GM23338 (cell line): ENCODE measurements around the gene FOXF1. TPM values are rescaled to one million over a fixed set of nuclear protein-coding genes. Genes with fewer than 3 reads are reported as not detected.

Experiments
- ATAC-seq: fragments of 200-7000 bp; cut with Tn5 transposase; 3 replicates; pipeline ENCODE4 v1.9.1; 2020
- DNase-seq: peaks from one replicate; pipeline ENCODE4 v3.0.0-alpha.2; 2015; ENCODE audit warnings: low spot score
- H2AFZ ChIP-seq: fragments of 200-600 bp; sonication (generic); 2 replicates; pipeline ENCODE4 v1.8.0; 2016; ENCODE audit warnings: antibody characterized with exemption, mild to moderate bottlenecking, moderate library complexity
- H3F3A ChIP-seq: fragments of 200-600 bp; sonication (generic); replicated peaks from 2 replicates; pipeline ENCODE4 v1.8.0; 2017; ENCODE audit warnings: antibody characterized with exemption, mixed run types, low read depth
- H3K27ac ChIP-seq: fragments of 200-600 bp; sonication (generic); 2 replicates; pipeline ENCODE4 v1.6.1; 2016; ENCODE audit warnings: low read depth
- H3K27me3 ChIP-seq: fragments of 200-600 bp; sonication (generic); 2 replicates; pipeline ENCODE4 v1.8.0; 2016; ENCODE audit warnings: mild to moderate bottlenecking, mixed run types, moderate library complexity; ENCODE audit not compliant: insufficient read depth
- H3K36me3 ChIP-seq: fragments of 200-600 bp; sonication (generic); 2 replicates; pipeline ENCODE4 v1.8.0; 2016; ENCODE audit warnings: mild to moderate bottlenecking; ENCODE audit not compliant: insufficient read depth
- H3K4me1 ChIP-seq: fragments of 200-600 bp; sonication (generic); 2 replicates; pipeline ENCODE4 v1.8.0; 2016; ENCODE audit warnings: mild to moderate bottlenecking, moderate library complexity; ENCODE audit not compliant: insufficient read depth
- H3K4me2 ChIP-seq: fragments of 200-600 bp; sonication (generic); 2 replicates; pipeline ENCODE4 v1.7.1; 2017; ENCODE audit warnings: mixed run types
- H3K4me3 ChIP-seq: fragments of 200-600 bp; sonication (generic); 2 replicates; pipeline ENCODE4 v1.6.1; 2016; ENCODE audit warnings: mixed run types
- H3K79me2 ChIP-seq: fragments of 200-600 bp; sonication (generic); replicated peaks from 2 replicates; pipeline ENCODE4 v1.8.0; 2017; ENCODE audit warnings: mild to moderate bottlenecking; ENCODE audit not compliant: insufficient read depth
- H3K9me2 ChIP-seq: fragments of 200-600 bp; sonication (generic); 2 replicates; pipeline ENCODE4 v1.8.0; 2017; ENCODE audit not compliant: insufficient read depth
- H4K20me1 ChIP-seq: fragments of 200-600 bp; sonication (generic); replicated peaks from 2 replicates; pipeline ENCODE4 v1.8.0; 2017; ENCODE audit warnings: mild to moderate bottlenecking; ENCODE audit not compliant: insufficient read depth
- H3K27ac Mint-ChIP-seq: 2 replicates; pipeline ENCODE4 v1.8.0; 2020; ENCODE audit warnings: inconsistent platforms, mild to moderate bottlenecking, moderate library complexity, mixed read lengths
- H3K27me3 Mint-ChIP-seq: 3 replicates; pipeline ENCODE4 v1.8.0; 2022; ENCODE audit warnings: low read depth, mild to moderate bottlenecking, moderate library complexity, mixed read lengths, inconsistent platforms; ENCODE audit not compliant: insufficient read depth, poor library complexity
- H3K36me3 Mint-ChIP-seq: 3 replicates; pipeline ENCODE4 v1.8.0; 2021; ENCODE audit warnings: low read depth, mild to moderate bottlenecking, inconsistent platforms, moderate library complexity, mixed read lengths
- H3K4me1 Mint-ChIP-seq: 3 replicates; pipeline ENCODE4 v1.8.0; 2020; ENCODE audit warnings: mild to moderate bottlenecking, inconsistent platforms, mixed read lengths
- H3K4me3 Mint-ChIP-seq: 3 replicates; pipeline ENCODE4 v1.8.0; 2021; ENCODE audit warnings: moderate library complexity, mild to moderate bottlenecking, inconsistent platforms, mixed read lengths
- H3K9me3 Mint-ChIP-seq: 3 replicates; pipeline ENCODE4 v1.8.0; 2020; ENCODE audit warnings: moderate library complexity, mild to moderate bottlenecking, inconsistent platforms, mixed read lengths
- CREB1 ChIP-seq: fragments of 250-450 bp; sonication (Bioruptor Pico); IDR thresholded peaks from 2 replicates; pipeline ENCODE4 v1.5.0; 2020; ENCODE audit warnings: low read depth, mild to moderate bottlenecking, moderate library complexity
- EZH2 ChIP-seq: fragments of 200-600 bp; sonication (generic); IDR thresholded peaks from one replicate; pipeline ENCODE4 v1.8.0; 2017; ENCODE audit warnings: antibody characterized with exemption, mild to moderate bottlenecking, low read depth; ENCODE audit not compliant: unreplicated experiment
- EZH2phosphoT487 ChIP-seq: fragments of 200-600 bp; sonication (generic); IDR thresholded peaks from one replicate; pipeline ENCODE4 v1.8.1; 2018; ENCODE audit warnings: antibody characterized with exemption; ENCODE audit not compliant: unreplicated experiment
- JUNB ChIP-seq: IDR thresholded peaks from one replicate; pipeline ENCODE4 v1.6.1; 2016; ENCODE audit warnings: antibody characterized with exemption; ENCODE audit not compliant: unreplicated experiment
- NANOG ChIP-seq: IDR thresholded peaks from 2 replicates; pipeline ENCODE4 v1.6.1; 2016; ENCODE audit warnings: antibody characterized with exemption, borderline replicate concordance
- POLR2AphosphoS5 ChIP-seq: IDR thresholded peaks from 2 replicates; pipeline ENCODE4 v1.6.1; 2016; ENCODE audit warnings: antibody characterized with exemption, low read depth
- STAT1 ChIP-seq: IDR thresholded peaks from one replicate; pipeline ENCODE4 v1.6.1; 2016; ENCODE audit warnings: antibody characterized with exemption; ENCODE audit not compliant: unreplicated experiment
- ZNF114 ChIP-seq: fragments of 250-450 bp; sonication (Bioruptor Pico); IDR thresholded peaks from 2 replicates; pipeline ENCODE4 v1.5.0; 2020; ENCODE audit warnings: mild to moderate bottlenecking, moderate library complexity
- ZNF331 ChIP-seq: fragments of 250-450 bp; sonication (Bioruptor Pico); IDR thresholded peaks from 2 replicates; pipeline ENCODE4 v1.5.0; 2020; ENCODE audit warnings: low read depth, mild to moderate bottlenecking, moderate library complexity
- polyA plus RNA-seq: library from polyadenylated mRNA; unstranded; fragments of >200 nt; fragmentation: Nextera tagmentation; extraction: Ambion mirVana; gene quantifications from 2 replicates; pipeline ENCODE4 v1.2.1, GENCODE V29; 2016
- total RNA-seq: library from RNA; depleted of rRNA; stranded (reverse); fragments of >200 nt; shearing (Covaris generic); gene quantifications from 2 replicates; pipeline ENCODE4 v1.2.3, GENCODE V29; 2014
- TF ChIP-seq, protein P1 (sequence below): fragments of 250-450 bp; sonication (Bioruptor Pico); IDR thresholded peaks from 2 replicates; pipeline ENCODE4 v1.5.0; 2020; ENCODE audit warnings: mild to moderate bottlenecking, moderate library complexity
- TF ChIP-seq, protein P2 (sequence below), 2 experiments: fragments of 200-600 bp in 1 of 2; sonication (generic) in 1 of 2; conservative IDR thresholded peaks; 2 replicates each; pipeline versions ENCODE4 v1.5.1 to v1.6.1; 2016 to 2017; ENCODE audit warnings: antibody characterized with exemption in 2 of 2, low read depth in 2 of 2, mild to moderate bottlenecking in 2 of 2, moderate library complexity in 1 of 2
- TF ChIP-seq, protein P3 (sequence below): IDR thresholded peaks from 2 replicates; pipeline ENCODE4 v1.6.1; 2016; ENCODE audit warnings: antibody characterized with exemption
- TF ChIP-seq, protein P4 (sequence below): IDR thresholded peaks from one replicate; pipeline ENCODE4 v1.6.1; 2018; ENCODE audit warnings: antibody characterized with exemption; ENCODE audit not compliant: unreplicated experiment

Gene FOXF1
- total and polyA plus RNA-seq, 2 experiments from 2014 or later, result 0.10 to 0.15 TPM

DNA sequence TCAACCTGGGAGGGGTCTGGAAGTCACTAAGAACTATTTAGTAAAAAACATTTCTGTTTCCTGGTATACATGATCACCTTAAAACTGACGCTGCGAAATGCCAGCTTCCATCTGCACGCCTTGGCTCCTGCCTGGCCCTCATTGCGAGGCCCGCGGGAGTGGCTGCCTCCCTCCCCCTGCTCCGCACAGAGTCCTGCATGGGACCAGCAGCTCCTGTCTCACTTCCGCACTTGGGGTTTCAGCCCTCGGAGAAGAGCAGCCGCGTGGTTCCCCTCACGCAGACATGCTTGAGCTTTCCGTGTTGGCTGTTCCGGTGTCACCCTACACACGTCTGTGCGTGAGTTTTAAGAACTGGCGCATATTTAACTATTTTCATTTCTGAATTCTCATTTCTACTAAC, 26.3 kb downstream of the FOXF1 start:
- DNase-seq (no peak), ATAC-seq (no peak)
- Histone ChIP-seq H3F3A (no peaks in the 10 kb centered on the region), H3K4me3 (no peak overlapping the region), H3K9me2 (no peaks in the 10 kb centered on the region), H3K4me1 (no peaks in the 10 kb centered on the region), H3K79me2 (no peaks in the 10 kb centered on the region), H3K27me3 (no peaks in the 10 kb centered on the region), H4K20me1 (no peaks in the 10 kb centered on the region), H3K27ac (no peak overlapping the region), H2AFZ (no peak overlapping the region), H3K4me2 (no peak overlapping the region), H3K36me3 (no peaks in the 10 kb centered on the region; the same call in 1 of the 2 replicates)
- no peaks in the 10 kb centered on the region for H3K9me3 Mint-ChIP-seq
- no peak for TF ChIP-seq EZH2
- TF ChIP-seq, protein P1, sequence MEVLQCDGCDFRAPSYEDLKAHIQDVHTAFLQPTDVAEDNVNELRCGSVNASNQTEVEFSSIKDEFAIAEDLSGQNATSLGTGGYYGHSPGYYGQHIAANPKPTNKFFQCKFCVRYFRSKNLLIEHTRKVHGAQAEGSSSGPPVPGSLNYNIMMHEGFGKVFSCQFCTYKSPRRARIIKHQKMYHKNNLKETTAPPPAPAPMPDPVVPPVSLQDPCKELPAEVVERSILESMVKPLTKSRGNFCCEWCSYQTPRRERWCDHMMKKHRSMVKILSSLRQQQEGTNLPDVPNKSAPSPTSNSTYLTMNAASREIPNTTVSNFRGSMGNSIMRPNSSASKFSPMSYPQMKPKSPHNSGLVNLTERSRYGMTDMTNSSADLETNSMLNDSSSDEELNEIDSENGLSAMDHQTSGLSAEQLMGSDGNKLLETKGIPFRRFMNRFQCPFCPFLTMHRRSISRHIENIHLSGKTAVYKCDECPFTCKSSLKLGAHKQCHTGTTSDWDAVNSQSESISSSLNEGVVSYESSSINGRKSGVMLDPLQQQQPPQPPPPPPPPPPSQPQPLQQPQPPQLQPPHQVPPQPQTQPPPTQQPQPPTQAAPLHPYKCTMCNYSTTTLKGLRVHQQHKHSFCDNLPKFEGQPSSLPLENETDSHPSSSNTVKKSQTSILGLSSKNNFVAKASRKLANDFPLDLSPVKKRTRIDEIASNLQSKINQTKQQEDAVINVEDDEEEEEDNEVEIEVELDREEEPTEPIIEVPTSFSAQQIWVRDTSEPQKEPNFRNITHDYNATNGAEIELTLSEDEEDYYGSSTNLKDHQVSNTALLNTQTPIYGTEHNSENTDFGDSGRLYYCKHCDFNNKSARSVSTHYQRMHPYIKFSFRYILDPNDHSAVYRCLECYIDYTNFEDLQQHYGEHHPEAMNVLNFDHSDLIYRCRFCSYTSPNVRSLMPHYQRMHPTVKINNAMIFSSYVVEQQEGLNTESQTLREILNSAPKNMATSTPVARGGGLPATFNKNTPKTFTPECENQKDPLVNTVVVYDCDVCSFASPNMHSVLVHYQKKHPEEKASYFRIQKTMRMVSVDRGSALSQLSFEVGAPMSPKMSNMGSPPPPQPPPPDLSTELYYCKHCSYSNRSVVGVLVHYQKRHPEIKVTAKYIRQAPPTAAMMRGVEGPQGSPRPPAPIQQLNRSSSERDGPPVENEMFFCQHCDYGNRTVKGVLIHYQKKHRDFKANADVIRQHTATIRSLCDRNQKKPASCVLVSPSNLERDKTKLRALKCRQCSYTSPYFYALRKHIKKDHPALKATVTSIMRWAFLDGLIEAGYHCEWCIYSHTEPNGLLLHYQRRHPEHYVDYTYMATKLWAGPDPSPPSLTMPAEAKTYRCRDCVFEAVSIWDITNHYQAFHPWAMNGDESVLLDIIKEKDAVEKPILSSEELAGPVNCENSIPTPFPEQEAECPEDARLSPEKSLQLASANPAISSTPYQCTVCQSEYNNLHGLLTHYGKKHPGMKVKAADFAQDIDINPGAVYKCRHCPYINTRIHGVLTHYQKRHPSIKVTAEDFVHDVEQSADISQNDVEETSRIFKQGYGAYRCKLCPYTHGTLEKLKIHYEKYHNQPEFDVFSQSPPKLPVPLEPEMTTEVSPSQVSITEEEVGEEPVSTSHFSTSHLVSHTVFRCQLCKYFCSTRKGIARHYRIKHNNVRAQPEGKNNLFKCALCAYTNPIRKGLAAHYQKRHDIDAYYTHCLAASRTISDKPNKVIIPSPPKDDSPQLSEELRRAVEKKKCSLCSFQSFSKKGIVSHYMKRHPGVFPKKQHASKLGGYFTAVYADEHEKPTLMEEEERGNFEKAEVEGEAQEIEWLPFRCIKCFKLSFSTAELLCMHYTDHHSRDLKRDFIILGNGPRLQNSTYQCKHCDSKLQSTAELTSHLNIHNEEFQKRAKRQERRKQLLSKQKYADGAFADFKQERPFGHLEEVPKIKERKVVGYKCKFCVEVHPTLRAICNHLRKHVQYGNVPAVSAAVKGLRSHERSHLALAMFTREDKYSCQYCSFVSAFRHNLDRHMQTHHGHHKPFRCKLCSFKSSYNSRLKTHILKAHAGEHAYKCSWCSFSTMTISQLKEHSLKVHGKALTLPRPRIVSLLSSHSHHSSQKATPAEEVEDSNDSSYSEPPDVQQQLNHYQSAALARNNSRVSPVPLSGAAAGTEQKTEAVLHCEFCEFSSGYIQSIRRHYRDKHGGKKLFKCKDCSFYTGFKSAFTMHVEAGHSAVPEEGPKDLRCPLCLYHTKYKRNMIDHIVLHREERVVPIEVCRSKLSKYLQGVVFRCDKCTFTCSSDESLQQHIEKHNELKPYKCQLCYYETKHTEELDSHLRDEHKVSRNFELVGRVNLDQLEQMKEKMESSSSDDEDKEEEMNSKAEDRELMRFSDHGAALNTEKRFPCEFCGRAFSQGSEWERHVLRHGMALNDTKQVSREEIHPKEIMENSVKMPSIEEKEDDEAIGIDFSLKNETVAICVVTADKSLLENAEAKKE (CRISPR knock-in tag), result no peak
- TF ChIP-seq CREB1 (CRISPR knock-in tag), result no peak
- no peak for TF ChIP-seq ZNF114 (CRISPR knock-in tag)
- TF ChIP-seq EZH2phosphoT487, result no peak
- TF ChIP-seq NANOG, result no peak
- no peak for TF ChIP-seq JUNB
- TF ChIP-seq, protein P2, sequence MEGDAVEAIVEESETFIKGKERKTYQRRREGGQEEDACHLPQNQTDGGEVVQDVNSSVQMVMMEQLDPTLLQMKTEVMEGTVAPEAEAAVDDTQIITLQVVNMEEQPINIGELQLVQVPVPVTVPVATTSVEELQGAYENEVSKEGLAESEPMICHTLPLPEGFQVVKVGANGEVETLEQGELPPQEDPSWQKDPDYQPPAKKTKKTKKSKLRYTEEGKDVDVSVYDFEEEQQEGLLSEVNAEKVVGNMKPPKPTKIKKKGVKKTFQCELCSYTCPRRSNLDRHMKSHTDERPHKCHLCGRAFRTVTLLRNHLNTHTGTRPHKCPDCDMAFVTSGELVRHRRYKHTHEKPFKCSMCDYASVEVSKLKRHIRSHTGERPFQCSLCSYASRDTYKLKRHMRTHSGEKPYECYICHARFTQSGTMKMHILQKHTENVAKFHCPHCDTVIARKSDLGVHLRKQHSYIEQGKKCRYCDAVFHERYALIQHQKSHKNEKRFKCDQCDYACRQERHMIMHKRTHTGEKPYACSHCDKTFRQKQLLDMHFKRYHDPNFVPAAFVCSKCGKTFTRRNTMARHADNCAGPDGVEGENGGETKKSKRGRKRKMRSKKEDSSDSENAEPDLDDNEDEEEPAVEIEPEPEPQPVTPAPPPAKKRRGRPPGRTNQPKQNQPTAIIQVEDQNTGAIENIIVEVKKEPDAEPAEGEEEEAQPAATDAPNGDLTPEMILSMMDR (conservative IDR thresholded peaks at IDR 0.05; ENCODE audit: low read depth in 2 of 2), result no peak
- TF ChIP-seq ZNF331, result no peak
- TF ChIP-seq POLR2AphosphoS5, result no peak
- TF ChIP-seq, protein P3, sequence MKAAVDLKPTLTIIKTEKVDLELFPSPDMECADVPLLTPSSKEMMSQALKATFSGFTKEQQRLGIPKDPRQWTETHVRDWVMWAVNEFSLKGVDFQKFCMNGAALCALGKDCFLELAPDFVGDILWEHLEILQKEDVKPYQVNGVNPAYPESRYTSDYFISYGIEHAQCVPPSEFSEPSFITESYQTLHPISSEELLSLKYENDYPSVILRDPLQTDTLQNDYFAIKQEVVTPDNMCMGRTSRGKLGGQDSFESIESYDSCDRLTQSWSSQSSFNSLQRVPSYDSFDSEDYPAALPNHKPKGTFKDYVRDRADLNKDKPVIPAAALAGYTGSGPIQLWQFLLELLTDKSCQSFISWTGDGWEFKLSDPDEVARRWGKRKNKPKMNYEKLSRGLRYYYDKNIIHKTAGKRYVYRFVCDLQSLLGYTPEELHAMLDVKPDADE, result no peak
- no peak for TF ChIP-seq STAT1
- TF ChIP-seq, protein P4, sequence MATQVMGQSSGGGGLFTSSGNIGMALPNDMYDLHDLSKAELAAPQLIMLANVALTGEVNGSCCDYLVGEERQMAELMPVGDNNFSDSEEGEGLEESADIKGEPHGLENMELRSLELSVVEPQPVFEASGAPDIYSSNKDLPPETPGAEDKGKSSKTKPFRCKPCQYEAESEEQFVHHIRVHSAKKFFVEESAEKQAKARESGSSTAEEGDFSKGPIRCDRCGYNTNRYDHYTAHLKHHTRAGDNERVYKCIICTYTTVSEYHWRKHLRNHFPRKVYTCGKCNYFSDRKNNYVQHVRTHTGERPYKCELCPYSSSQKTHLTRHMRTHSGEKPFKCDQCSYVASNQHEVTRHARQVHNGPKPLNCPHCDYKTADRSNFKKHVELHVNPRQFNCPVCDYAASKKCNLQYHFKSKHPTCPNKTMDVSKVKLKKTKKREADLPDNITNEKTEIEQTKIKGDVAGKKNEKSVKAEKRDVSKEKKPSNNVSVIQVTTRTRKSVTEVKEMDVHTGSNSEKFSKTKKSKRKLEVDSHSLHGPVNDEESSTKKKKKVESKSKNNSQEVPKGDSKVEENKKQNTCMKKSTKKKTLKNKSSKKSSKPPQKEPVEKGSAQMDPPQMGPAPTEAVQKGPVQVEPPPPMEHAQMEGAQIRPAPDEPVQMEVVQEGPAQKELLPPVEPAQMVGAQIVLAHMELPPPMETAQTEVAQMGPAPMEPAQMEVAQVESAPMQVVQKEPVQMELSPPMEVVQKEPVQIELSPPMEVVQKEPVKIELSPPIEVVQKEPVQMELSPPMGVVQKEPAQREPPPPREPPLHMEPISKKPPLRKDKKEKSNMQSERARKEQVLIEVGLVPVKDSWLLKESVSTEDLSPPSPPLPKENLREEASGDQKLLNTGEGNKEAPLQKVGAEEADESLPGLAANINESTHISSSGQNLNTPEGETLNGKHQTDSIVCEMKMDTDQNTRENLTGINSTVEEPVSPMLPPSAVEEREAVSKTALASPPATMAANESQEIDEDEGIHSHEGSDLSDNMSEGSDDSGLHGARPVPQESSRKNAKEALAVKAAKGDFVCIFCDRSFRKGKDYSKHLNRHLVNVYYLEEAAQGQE, result no peak
- no peaks in the 10 kb centered on the region for H3K4me1 Mint-ChIP-seq
- H3K4me3 Mint-ChIP-seq, result no peak overlapping the region
- H3K36me3 Mint-ChIP-seq, result peaks cover 10% of the 10 kb centered on the region; the same call in 2 of the 3 replicates
- H3K27me3 Mint-ChIP-seq, result peaks cover 3% of the 10 kb centered on the region
- H3K27ac Mint-ChIP-seq, result no peak overlapping the region
